ENCODE results near the gene S1PR4.
"Not testable (repeated sequence)": the region's sequence is repeated elsewhere in the genome, so short reads cannot be mapped to it uniquely, and the experiment has no call there.

The S1PR4 gene

GRCh38 chr19:3151563-3152418, 26.8 kb upstream of the S1PR4 start:
- DNase-seq (ENCODE audit: insufficient read length, low spot score) (no peak), FAIRE-seq (no peak)

DNA sequence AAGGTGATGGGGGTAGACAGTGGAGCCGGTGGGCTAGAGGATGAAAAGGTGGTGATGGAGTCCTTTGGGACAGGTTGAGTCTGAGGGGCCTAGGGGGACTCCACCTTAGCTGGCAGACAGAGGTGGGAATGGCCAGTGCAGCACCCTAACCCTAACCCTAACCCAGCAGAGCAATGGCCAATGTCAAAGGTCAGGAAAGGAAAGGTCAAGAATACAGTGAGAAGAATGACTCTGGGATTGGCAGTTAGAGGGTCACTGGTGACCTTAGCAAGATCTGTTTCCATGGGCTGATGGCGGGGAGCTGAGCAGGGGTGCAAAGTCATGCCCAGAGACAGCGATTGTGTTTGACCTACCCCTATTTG, 26.2 kb upstream of the S1PR4 start:
- FAIRE-seq = no peak
- DNase-seq (ENCODE audit: insufficient read length, low spot score) = no peak
- TF ChIP-seq POLR2AphosphoS5 (IDR thresholded peaks at IDR 0.05; ENCODE audit: low read depth, low read length) (no peak), POLR2A (IDR thresholded peaks at IDR 0.05; ENCODE audit: low read depth, low read length) (no peak), TAF1 (IDR thresholded peaks at IDR 0.05; ENCODE audit: low read depth, low read length) (no peak), SPI1 (IDR thresholded peaks at IDR 0.05; ENCODE audit: low read depth, low read length) (no peak), PAX5 (IDR thresholded peaks at IDR 0.05; ENCODE audit: insufficient read depth, low read length, severe bottlenecking) (no peak), POU2F2 (IDR thresholded peaks at IDR 0.05; ENCODE audit: low read depth, low read length) (no peak)

More at GRCh38 chr19:3151563-3152418, 26.8 kb upstream of the S1PR4 start:
- TF ChIP-seq SPI1 (IDR thresholded peaks at IDR 0.05; ENCODE audit: low read depth, low read length) = no peak
- TF ChIP-seq POLR2A (IDR thresholded peaks at IDR 0.05; ENCODE audit: low read depth, low read length) = no peak
- no peak for TF ChIP-seq PAX5 (IDR thresholded peaks at IDR 0.05; ENCODE audit: insufficient read depth, low read length, severe bottlenecking)
- no peak for TF ChIP-seq POLR2AphosphoS5 (IDR thresholded peaks at IDR 0.05; ENCODE audit: low read depth, low read length)
- no peak for TF ChIP-seq TAF1 (IDR thresholded peaks at IDR 0.05; ENCODE audit: low read depth, low read length)
- TF ChIP-seq POU2F2 (IDR thresholded peaks at IDR 0.05; ENCODE audit: low read depth, low read length) = no peak

GRCh38 chr19:3153286-3154230, 25.0 kb upstream of the S1PR4 start:
- no peak for FAIRE-seq
- DNase-seq (ENCODE audit: insufficient read length, low spot score) = no peak
- TF ChIP-seq POU2F2 (IDR thresholded peaks at IDR 0.05; ENCODE audit: low read depth, low read length) = no peak
- TF ChIP-seq SPI1 (IDR thresholded peaks at IDR 0.05; ENCODE audit: low read depth, low read length) = no peak
- no peak for TF ChIP-seq POLR2A (IDR thresholded peaks at IDR 0.05; ENCODE audit: low read depth, low read length)
- TF ChIP-seq PAX5 (IDR thresholded peaks at IDR 0.05; ENCODE audit: insufficient read depth, low read length, severe bottlenecking) = no peak
- no peak for TF ChIP-seq TAF1 (IDR thresholded peaks at IDR 0.05; ENCODE audit: low read depth, low read length)
- no peak for TF ChIP-seq POLR2AphosphoS5 (IDR thresholded peaks at IDR 0.05; ENCODE audit: low read depth, low read length)

GRCh38 chr19:3154447-3154846, 24.1 kb upstream of the S1PR4 start:
- FAIRE-seq = peak; percentile 90
- DNase-seq (ENCODE audit: insufficient read length, low spot score) = not testable (repeated sequence)

- TF ChIP-seq POLR2A (IDR thresholded peaks at IDR 0.05; ENCODE audit: low read depth, low read length) (peak; percentile 73), POU2F2 (IDR thresholded peaks at IDR 0.05; ENCODE audit: low read depth, low read length) (peak; percentile 52; the same call in 1 of the 2 replicates), TAF1 (IDR thresholded peaks at IDR 0.05; ENCODE audit: low read depth, low read length) (peak; percentile 56), PAX5 (IDR thresholded peaks at IDR 0.05; ENCODE audit: insufficient read depth, low read length, severe bottlenecking) (no peak), POLR2AphosphoS5 (IDR thresholded peaks at IDR 0.05; ENCODE audit: low read depth, low read length) (peak; percentile 60; the same call in 1 of the 2 replicates), SPI1 (IDR thresholded peaks at IDR 0.05; ENCODE audit: low read depth, low read length) (peak; percentile 43; the same call in 1 of the 2 replicates)
- no peak for FAIRE-seq
- DNase-seq (ENCODE audit: insufficient read length, low spot score) = peak; percentile 71
Measured at GRCh38 chr19:3154957-3155736, 23.4 kb upstream of the S1PR4 start.

- DNase-seq (ENCODE audit: insufficient read length, low spot score) (no peak), FAIRE-seq (no peak)
- no peak for TF ChIP-seq SPI1 (IDR thresholded peaks at IDR 0.05; ENCODE audit: low read depth, low read length)
- TF ChIP-seq POLR2AphosphoS5 (IDR thresholded peaks at IDR 0.05; ENCODE audit: low read depth, low read length) = no peak
- no peak for TF ChIP-seq PAX5 (IDR thresholded peaks at IDR 0.05; ENCODE audit: insufficient read depth, low read length, severe bottlenecking)
- no peak for TF ChIP-seq POLR2A (IDR thresholded peaks at IDR 0.05; ENCODE audit: low read depth, low read length)
- no peak for TF ChIP-seq TAF1 (IDR thresholded peaks at IDR 0.05; ENCODE audit: low read depth, low read length)
- no peak for TF ChIP-seq POU2F2 (IDR thresholded peaks at IDR 0.05; ENCODE audit: low read depth, low read length)
Measured at GRCh38 chr19:3157096-3157845, 21.3 kb upstream of the S1PR4 start.

DNA sequence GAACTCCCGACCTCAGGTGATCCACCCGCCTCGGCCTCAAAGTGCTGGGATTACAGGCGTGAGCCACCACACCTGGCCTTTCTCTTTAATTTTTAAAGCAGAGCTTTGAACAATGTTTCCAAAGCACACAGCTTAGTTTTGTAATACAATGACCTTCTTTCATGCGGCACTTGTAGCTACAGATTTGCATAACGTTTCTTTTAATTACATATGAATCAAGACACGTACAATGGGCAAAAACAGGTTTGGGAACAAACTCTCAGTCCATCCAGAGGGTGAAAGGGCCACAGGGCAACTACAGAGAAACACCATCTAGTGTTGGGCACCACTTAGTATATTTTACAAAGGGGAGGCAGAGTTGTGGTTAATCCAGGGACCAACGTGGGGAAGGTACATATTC, 19.0 kb upstream of the S1PR4 start:
- FAIRE-seq = no peak
- TF ChIP-seq SPI1 (IDR thresholded peaks at IDR 0.05; ENCODE audit: low read depth, low read length) (no peak), POU2F2 (IDR thresholded peaks at IDR 0.05; ENCODE audit: low read depth, low read length) (no peak), TAF1 (IDR thresholded peaks at IDR 0.05; ENCODE audit: low read depth, low read length) (no peak), POLR2AphosphoS5 (IDR thresholded peaks at IDR 0.05; ENCODE audit: low read depth, low read length) (no peak), POLR2A (IDR thresholded peaks at IDR 0.05; ENCODE audit: low read depth, low read length) (no peak)
- no peak for DNase-seq (ENCODE audit: insufficient read length, low spot score)

DNA sequence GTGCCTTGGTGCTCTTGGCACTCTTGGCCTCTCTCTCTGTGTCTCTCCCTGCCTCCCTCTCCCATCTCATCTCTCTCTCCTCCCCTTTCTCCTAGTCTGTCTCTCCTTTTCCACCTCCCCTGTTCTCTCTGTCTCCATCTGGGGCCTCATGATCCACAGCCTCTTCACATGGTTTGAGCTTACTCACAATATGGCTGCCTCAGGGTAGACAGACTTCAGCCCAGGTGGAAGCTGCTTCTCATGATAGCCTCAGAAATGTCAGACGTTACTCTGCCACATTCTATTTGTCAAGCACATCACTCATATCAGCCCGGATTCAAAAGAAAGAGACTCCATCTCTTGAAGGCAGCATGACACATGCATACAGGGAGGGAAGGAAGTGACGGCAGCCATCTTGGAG, 18.4 kb upstream of the S1PR4 start:
- TF ChIP-seq TAF1 (IDR thresholded peaks at IDR 0.05; ENCODE audit: low read depth, low read length) (no peak), PAX5 (IDR thresholded peaks at IDR 0.05; ENCODE audit: insufficient read depth, low read length, severe bottlenecking) (no peak), SPI1 (IDR thresholded peaks at IDR 0.05; ENCODE audit: low read depth, low read length) (no peak), POLR2A (IDR thresholded peaks at IDR 0.05; ENCODE audit: low read depth, low read length) (no peak), POLR2AphosphoS5 (IDR thresholded peaks at IDR 0.05; ENCODE audit: low read depth, low read length) (no peak), POU2F2 (IDR thresholded peaks at IDR 0.05; ENCODE audit: low read depth, low read length) (no peak)
- no peak for FAIRE-seq
- DNase-seq (ENCODE audit: insufficient read length, low spot score) = no peak

Data from GM12891 (cell line).